MM.1S (cell line): Measurements from ENCODE around the gene PTBP2.

Experiments
- EZH2 ChIP-seq: fragments of 300-600 bp; sonication (generic); optimal IDR thresholded peaks from 2 replicates; pipeline ENCODE3; 2017; ENCODE audit warnings: low read depth, mild to moderate bottlenecking, antibody characterized with exemption, low read length, mixed read lengths
- EZH2phosphoT487 ChIP-seq: fragments of 300-600 bp; sonication (generic); IDR thresholded peaks from 2 replicates; pipeline ENCODE4 v1.6.1; 2018; ENCODE audit warnings: antibody characterized with exemption, low read length
- TF ChIP-seq, protein P1 (sequence below): fragments of 300-600 bp; sonication (generic); IDR thresholded peaks from 2 replicates; pipeline ENCODE4 v1.5.1; 2016; ENCODE audit warnings: antibody characterized with exemption, low read length, mixed read lengths

- TF ChIP-seq, protein P1, sequence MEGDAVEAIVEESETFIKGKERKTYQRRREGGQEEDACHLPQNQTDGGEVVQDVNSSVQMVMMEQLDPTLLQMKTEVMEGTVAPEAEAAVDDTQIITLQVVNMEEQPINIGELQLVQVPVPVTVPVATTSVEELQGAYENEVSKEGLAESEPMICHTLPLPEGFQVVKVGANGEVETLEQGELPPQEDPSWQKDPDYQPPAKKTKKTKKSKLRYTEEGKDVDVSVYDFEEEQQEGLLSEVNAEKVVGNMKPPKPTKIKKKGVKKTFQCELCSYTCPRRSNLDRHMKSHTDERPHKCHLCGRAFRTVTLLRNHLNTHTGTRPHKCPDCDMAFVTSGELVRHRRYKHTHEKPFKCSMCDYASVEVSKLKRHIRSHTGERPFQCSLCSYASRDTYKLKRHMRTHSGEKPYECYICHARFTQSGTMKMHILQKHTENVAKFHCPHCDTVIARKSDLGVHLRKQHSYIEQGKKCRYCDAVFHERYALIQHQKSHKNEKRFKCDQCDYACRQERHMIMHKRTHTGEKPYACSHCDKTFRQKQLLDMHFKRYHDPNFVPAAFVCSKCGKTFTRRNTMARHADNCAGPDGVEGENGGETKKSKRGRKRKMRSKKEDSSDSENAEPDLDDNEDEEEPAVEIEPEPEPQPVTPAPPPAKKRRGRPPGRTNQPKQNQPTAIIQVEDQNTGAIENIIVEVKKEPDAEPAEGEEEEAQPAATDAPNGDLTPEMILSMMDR = no peak
- no peak for TF ChIP-seq EZH2
- no peak for TF ChIP-seq EZH2phosphoT487
Measured at GRCh38 chr1:96833376-96833775, 111.8 kb downstream of the PTBP2 start.
